HepG2 (cell line): ENCODE measurements around the gene TP53. TPM values are rescaled to one million over a fixed set of nuclear protein-coding genes. Genes with fewer than 3 reads are reported as not detected.

Experiments used
- ARID2 ChIP-seq: sonication (generic); formaldehyde crosslinking; IDR thresholded peaks from 2 replicates; pipeline ENCODE4 v1.8.1; 2022; ENCODE audit warnings: mild to moderate bottlenecking, missing genetic modification reagents, borderline replicate concordance
- ATF7-NPFF ChIP-seq: sonication (generic); formaldehyde crosslinking; IDR thresholded peaks from 2 replicates; pipeline ENCODE4 v1.8.1; 2023; ENCODE audit warnings: mild to moderate bottlenecking, low read depth, missing genetic modification reagents, moderate library complexity
- ATM ChIP-seq: fragments of 450-650 bp; IDR thresholded peaks from 2 replicates; pipeline ENCODE4 v1.7.1; 2017; ENCODE audit warnings: mild to moderate bottlenecking, borderline replicate concordance
- CENPBD1 ChIP-seq: sonication (generic); formaldehyde crosslinking; IDR thresholded peaks from 2 replicates; pipeline ENCODE4 v1.8.0; 2022; ENCODE audit warnings: missing genetic modification reagents, low read depth, mild to moderate bottlenecking, borderline replicate concordance
- ETV6 ChIP-seq: sonication (generic); formaldehyde crosslinking; conservative IDR thresholded peaks from 2 replicates; pipeline ENCODE4 v1.4.0; 2020; ENCODE audit warnings: missing genetic modification reagents
- SATB2 ChIP-seq: sonication (generic); formaldehyde crosslinking; IDR thresholded peaks from 2 replicates; pipeline ENCODE4 v1.5.0; 2020; ENCODE audit warnings: missing genetic modification reagents
- SNAPC4 ChIP-seq: sonication (generic); formaldehyde crosslinking; IDR thresholded peaks from 2 replicates; pipeline ENCODE4 v1.4.0; 2020; ENCODE audit warnings: mild to moderate bottlenecking, missing genetic modification reagents
- SUZ12 ChIP-seq: fragments of 150-350 bp; IDR thresholded peaks from 2 replicates; pipeline ENCODE4 v1.6.1; 2014; ENCODE audit warnings: low read depth, low read length
- ZNF382 ChIP-seq: sonication (generic); formaldehyde crosslinking; IDR thresholded peaks from 2 replicates; pipeline ENCODE4 v1.5.0; 2020; ENCODE audit warnings: missing genetic modification reagents, mild to moderate bottlenecking, borderline replicate concordance
- ZNF746 ChIP-seq: sonication (generic); formaldehyde crosslinking; IDR thresholded peaks from 2 replicates; pipeline ENCODE4 v1.8.0; 2022; ENCODE audit warnings: mild to moderate bottlenecking, missing genetic modification reagents
- polyA plus RNA-seq, 8 experiments: library from polyadenylated mRNA; depleted of rRNA in 3 of 8; stranded (reverse) in 7 of 8; unstranded in 1 of 8; fragments of >200 nt; fragmentation: Illumina TruSeq in 4 of 8; extraction: Trizol in 4 of 8; gene quantifications; 2 replicates each; pipeline versions ENCODE4 v1.2.1 to v1.2.3, GENCODE V29; 2011 to 2016; ENCODE audit warnings: low read depth in 4 of 8, missing spikeins in 1 of 8, mixed read lengths in 1 of 8; ENCODE audit not compliant: insufficient read depth in 1 of 8
- total RNA-seq, 5 experiments: library from RNA; depleted of rRNA; stranded (reverse); fragments of >200 nt; fragmentation: Illumina TruSeq; extraction: Trizol; gene quantifications; 2 replicates each; pipeline ENCODE4 v1.2.3, GENCODE V29; 2016; ENCODE audit warnings: low read depth in 1 of 5
- TF ChIP-seq, protein P1 (sequence below): sonication (generic); formaldehyde crosslinking; IDR thresholded peaks from 2 replicates; pipeline ENCODE4 v1.4.0; 2020; ENCODE audit warnings: low read depth, mild to moderate bottlenecking, missing genetic modification reagents
- TF ChIP-seq, protein P2 (sequence below), 2 experiments: sonication (generic) in 1 of 2; formaldehyde crosslinking in 1 of 2; IDR thresholded peaks; 2 replicates each; pipeline versions ENCODE4 v1.5.1 to v1.6.1; 2011 to 2020; ENCODE audit warnings: borderline replicate concordance in 1 of 2, low read depth in 1 of 2, low read length in 1 of 2, mild to moderate bottlenecking in 1 of 2, missing genetic modification reagents in 1 of 2, moderate library complexity in 1 of 2
- TF ChIP-seq, protein P3 (sequence below): sonication (generic); formaldehyde crosslinking; IDR thresholded peaks from 2 replicates; pipeline ENCODE4 v1.4.0; 2020; ENCODE audit warnings: missing genetic modification reagents

The TP53 gene
- total and polyA plus RNA-seq, 2 of the 13 experiments (the other 11 are each of a cell fraction or from before 2014, with no cell fraction given): 17.1 to 29.9 TPM

DNA sequence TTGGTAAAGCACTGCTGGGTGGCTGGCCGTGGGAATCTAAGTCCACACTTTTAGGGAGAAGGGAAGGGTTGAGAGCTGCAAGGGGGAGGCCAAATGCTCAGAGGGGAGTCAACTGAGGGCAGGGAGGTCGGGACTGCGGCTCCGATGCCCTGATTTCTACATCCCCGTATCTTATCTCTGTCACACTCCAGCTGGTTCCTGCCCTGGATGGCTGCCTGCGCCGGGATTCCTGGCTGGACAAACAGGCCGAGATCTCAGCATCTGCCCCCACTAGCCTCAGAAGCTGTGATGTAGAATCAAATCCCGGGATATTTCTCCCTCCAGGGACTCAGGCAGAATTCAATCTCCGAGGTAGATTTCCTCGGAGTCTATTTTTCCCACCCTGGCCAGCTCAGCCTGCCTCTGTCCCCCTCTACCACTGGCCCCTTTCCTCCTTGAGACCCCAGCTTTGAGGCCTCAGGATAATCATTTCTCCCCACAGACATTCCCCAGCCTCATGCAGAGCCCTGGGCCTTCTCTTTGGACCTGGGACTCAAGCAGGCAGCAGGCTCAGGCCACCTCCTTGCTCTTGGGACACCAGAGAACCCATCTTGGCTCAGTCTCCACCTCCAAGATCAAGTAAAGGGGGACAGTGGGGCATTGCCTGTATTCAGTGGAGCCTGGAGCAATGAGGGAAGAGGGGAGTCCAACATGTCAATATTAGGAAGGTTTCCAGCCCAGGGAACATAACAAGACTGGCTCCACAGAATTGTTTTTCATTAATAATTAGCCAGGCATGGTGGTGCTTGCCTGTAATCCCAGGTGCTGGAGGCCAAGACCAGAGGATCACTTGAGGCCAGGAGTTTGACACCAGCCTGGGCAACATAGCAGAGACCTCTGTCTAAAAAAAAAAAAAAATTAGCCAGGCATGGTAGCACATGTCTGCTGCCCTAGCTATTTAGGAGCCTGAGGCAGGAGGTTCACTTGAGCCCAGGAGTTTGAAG, 55.6 kb downstream of the TP53 start (continued):
- TF ChIP-seq, protein P1, sequence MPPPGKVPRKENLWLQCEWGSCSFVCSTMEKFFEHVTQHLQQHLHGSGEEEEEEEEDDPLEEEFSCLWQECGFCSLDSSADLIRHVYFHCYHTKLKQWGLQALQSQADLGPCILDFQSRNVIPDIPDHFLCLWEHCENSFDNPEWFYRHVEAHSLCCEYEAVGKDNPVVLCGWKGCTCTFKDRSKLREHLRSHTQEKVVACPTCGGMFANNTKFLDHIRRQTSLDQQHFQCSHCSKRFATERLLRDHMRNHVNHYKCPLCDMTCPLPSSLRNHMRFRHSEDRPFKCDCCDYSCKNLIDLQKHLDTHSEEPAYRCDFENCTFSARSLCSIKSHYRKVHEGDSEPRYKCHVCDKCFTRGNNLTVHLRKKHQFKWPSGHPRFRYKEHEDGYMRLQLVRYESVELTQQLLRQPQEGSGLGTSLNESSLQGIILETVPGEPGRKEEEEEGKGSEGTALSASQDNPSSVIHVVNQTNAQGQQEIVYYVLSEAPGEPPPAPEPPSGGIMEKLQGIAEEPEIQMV (CRISPR knock-in tag): no peak
- TF ChIP-seq SUZ12 (no peak), ATF7-NPFF (no peak), ZNF746 (no peak), SATB2 (no peak), CENPBD1 (CRISPR knock-in tag) (no peak), ZNF382 (CRISPR knock-in tag) (no peak), ETV6 (no peak), ARID2 (CRISPR knock-in tag) (no peak), ATM (no peak), SNAPC4 (CRISPR knock-in tag) (0 out of 2 replicates have a peak, but pooled peaks have one; percentile 28)
- TF ChIP-seq, protein P2, sequence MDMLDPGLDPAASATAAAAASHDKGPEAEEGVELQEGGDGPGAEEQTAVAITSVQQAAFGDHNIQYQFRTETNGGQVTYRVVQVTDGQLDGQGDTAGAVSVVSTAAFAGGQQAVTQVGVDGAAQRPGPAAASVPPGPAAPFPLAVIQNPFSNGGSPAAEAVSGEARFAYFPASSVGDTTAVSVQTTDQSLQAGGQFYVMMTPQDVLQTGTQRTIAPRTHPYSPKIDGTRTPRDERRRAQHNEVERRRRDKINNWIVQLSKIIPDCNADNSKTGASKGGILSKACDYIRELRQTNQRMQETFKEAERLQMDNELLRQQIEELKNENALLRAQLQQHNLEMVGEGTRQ (IDR thresholded peaks at IDR 0.05; ENCODE audit: low read depth, low read length): no peak
- TF ChIP-seq, protein P2 (CRISPR knock-in tag; IDR thresholded peaks at IDR 0.05; ENCODE audit: borderline replicate concordance): no peak
- TF ChIP-seq, protein P3, sequence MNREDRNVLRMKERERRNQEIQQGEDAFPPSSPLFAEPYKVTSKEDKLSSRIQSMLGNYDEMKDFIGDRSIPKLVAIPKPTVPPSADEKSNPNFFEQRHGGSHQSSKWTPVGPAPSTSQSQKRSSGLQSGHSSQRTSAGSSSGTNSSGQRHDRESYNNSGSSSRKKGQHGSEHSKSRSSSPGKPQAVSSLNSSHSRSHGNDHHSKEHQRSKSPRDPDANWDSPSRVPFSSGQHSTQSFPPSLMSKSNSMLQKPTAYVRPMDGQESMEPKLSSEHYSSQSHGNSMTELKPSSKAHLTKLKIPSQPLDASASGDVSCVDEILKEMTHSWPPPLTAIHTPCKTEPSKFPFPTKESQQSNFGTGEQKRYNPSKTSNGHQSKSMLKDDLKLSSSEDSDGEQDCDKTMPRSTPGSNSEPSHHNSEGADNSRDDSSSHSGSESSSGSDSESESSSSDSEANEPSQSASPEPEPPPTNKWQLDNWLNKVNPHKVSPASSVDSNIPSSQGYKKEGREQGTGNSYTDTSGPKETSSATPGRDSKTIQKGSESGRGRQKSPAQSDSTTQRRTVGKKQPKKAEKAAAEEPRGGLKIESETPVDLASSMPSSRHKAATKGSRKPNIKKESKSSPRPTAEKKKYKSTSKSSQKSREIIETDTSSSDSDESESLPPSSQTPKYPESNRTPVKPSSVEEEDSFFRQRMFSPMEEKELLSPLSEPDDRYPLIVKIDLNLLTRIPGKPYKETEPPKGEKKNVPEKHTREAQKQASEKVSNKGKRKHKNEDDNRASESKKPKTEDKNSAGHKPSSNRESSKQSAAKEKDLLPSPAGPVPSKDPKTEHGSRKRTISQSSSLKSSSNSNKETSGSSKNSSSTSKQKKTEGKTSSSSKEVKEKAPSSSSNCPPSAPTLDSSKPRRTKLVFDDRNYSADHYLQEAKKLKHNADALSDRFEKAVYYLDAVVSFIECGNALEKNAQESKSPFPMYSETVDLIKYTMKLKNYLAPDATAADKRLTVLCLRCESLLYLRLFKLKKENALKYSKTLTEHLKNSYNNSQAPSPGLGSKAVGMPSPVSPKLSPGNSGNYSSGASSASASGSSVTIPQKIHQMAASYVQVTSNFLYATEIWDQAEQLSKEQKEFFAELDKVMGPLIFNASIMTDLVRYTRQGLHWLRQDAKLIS (CRISPR knock-in tag): no peak
